Fibroblast of lung (primary cell): ENCODE measurements around the gene HMSD. TPM values are rescaled to one million over a fixed set of nuclear protein-coding genes. Genes with fewer than 3 reads are reported as not detected.

Experiments used
- DNase-seq, 2 donors: peaks; one replicate each; pipeline versions ENCODE4 v3.0.0 to v3.0.0-alpha.2; 2010; ENCODE audit warnings: low read depth in 2 of 2
- H2AFZ ChIP-seq: 2 replicates; pipeline ENCODE4 v1.5.1; 2012; ENCODE audit warnings: low read length, control low read depth, inconsistent platforms
- H3K27ac ChIP-seq: 2 replicates; pipeline ENCODE4 v1.5.1; 2011; ENCODE audit warnings: low read length, control low read depth; ENCODE audit not compliant: insufficient read depth
- H3K27me3 ChIP-seq: 2 replicates; pipeline ENCODE4 v1.5.1; 2011; ENCODE audit warnings: mild to moderate bottlenecking, low read length; ENCODE audit not compliant: control insufficient read depth, insufficient read depth
- H3K36me3 ChIP-seq: 2 replicates; pipeline ENCODE4 v1.5.1; 2011; ENCODE audit warnings: low read length; ENCODE audit not compliant: control insufficient read depth, insufficient read depth
- H3K4me1 ChIP-seq: 2 replicates; pipeline ENCODE4 v1.5.1; 2011; ENCODE audit warnings: low read length; ENCODE audit not compliant: control insufficient read depth, insufficient read depth; ENCODE audit errors: extremely low read depth
- H3K4me2 ChIP-seq: 2 replicates; pipeline ENCODE4 v1.5.1; 2011; ENCODE audit warnings: low read length, control low read depth; ENCODE audit not compliant: insufficient read depth; ENCODE audit errors: extremely low read depth
- H3K4me3 ChIP-seq, 4 experiments: fragments of 200-600 bp in 1 of 4; sonication (generic) in 1 of 4; replicated peaks in 1 of 4; 2 replicates each; pipeline ENCODE4 v1.5.1; 2011 to 2016; ENCODE audit warnings: low read length in 4 of 4, low read depth in 3 of 4, mild to moderate bottlenecking in 3 of 4, control low read depth in 2 of 4, inconsistent platforms in 1 of 4, mixed read lengths in 1 of 4; ENCODE audit not compliant: insufficient read depth in 1 of 4; ENCODE audit errors: control extremely low read depth in 1 of 4
- H3K79me2 ChIP-seq: 2 replicates; pipeline ENCODE4 v1.5.1; 2012; ENCODE audit warnings: mild to moderate bottlenecking, low read length, inconsistent platforms; ENCODE audit not compliant: control insufficient read depth, insufficient read depth
- H3K9ac ChIP-seq: 2 replicates; pipeline ENCODE4 v1.5.1; 2011; ENCODE audit warnings: mild to moderate bottlenecking, low read length, control low read depth; ENCODE audit not compliant: insufficient read depth
- H3K9me3 ChIP-seq: 2 replicates; pipeline ENCODE4 v1.5.1; 2012; ENCODE audit warnings: low read depth, low read length; ENCODE audit not compliant: control insufficient read depth, insufficient read depth
- H4K20me1 ChIP-seq: 2 replicates; pipeline ENCODE4 v1.5.1; 2011; ENCODE audit warnings: low read length; ENCODE audit not compliant: control insufficient read depth, insufficient read depth; ENCODE audit errors: extremely low read depth
- EZH2 ChIP-seq: IDR thresholded peaks from 2 replicates; pipeline ENCODE4 v1.5.1; 2012; ENCODE audit warnings: low read length, control low read depth, mild to moderate bottlenecking; ENCODE audit errors: missing control alignments
- polyA plus RNA-seq, 2 donors: library from polyadenylated mRNA; depleted of rRNA in 1 of 2; stranded (reverse) in 1 of 2; unstranded in 1 of 2; fragments of >200 nt; gene quantifications; 2 replicates each; pipeline ENCODE4 v1.2.1, GENCODE V29; 2011 to 2012; ENCODE audit warnings: missing spikeins in 1 of 2
- total RNA-seq: library from RNA; depleted of rRNA; stranded (reverse); fragments of >200 nt; gene quantifications from 2 replicates; pipeline ENCODE4 v1.2.1, GENCODE V29; 2014
- TF ChIP-seq, protein P1 (sequence below), 2 donors: IDR thresholded peaks in 1 of 2; conservative IDR thresholded peaks in 1 of 2; 1 replicate in 1 of 2; 2 replicates in 1 of 2; pipeline ENCODE4 v1.5.1; 2011 to 2012; ENCODE audit warnings: low read length in 2 of 2, control low read depth in 1 of 2, inconsistent platforms in 1 of 2, low read depth in 1 of 2, mild to moderate bottlenecking in 1 of 2

Gene HMSD
- total and polyA plus RNA-seq, 2 donors (not counting 1 experiment from before 2014, with no cell fraction given) = 0.83 to 4.3 TPM

- Histone ChIP-seq H3K4me2 (no peak overlapping the region), H3K4me3 (no peak overlapping the region), H3K9me3 (no peaks in the 10 kb centered on the region), H2AFZ (no peak overlapping the region), H3K9ac (no peak overlapping the region), H3K36me3 (peaks cover 5% of the 10 kb centered on the region), H3K27ac (no peak overlapping the region), H4K20me1 (no peaks in the 10 kb centered on the region), H3K4me1 (peaks cover 3% of the 10 kb centered on the region), H3K79me2 (peaks cover 6% of the 10 kb centered on the region), H3K27me3 (no peaks in the 10 kb centered on the region)
- no peak for TF ChIP-seq EZH2
- TF ChIP-seq, protein P1, sequence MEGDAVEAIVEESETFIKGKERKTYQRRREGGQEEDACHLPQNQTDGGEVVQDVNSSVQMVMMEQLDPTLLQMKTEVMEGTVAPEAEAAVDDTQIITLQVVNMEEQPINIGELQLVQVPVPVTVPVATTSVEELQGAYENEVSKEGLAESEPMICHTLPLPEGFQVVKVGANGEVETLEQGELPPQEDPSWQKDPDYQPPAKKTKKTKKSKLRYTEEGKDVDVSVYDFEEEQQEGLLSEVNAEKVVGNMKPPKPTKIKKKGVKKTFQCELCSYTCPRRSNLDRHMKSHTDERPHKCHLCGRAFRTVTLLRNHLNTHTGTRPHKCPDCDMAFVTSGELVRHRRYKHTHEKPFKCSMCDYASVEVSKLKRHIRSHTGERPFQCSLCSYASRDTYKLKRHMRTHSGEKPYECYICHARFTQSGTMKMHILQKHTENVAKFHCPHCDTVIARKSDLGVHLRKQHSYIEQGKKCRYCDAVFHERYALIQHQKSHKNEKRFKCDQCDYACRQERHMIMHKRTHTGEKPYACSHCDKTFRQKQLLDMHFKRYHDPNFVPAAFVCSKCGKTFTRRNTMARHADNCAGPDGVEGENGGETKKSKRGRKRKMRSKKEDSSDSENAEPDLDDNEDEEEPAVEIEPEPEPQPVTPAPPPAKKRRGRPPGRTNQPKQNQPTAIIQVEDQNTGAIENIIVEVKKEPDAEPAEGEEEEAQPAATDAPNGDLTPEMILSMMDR (conservative IDR thresholded peaks at IDR 0.05 in 1 of 2, IDR thresholded peaks at IDR 0.05 in 1 of 2; ENCODE audit: low read depth in 1 of 2, low read length in 2 of 2) = no peak
- no peak for DNase-seq
Measured at GRCh38 chr18:63980896-63981460, 31.9 kb downstream of the HMSD start.

DNA sequence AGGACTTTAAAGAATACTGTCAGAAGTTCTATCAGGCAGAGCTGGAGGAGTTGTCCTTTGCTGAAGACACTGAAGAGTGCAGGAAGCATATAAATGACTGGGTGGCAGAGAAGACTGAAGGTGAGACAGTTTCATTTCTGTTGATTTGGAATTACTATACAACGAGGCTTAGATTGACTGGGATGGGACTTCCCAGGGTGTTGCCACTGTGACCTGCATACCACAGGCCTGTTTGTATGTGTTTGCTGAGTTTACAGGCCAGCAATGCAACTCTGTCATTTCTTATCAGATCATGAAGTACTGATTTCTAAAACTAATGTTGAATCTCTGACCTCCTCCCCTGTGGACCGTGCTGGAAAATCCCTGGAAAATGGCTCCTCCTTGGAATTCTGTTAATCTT is 32.6 kb downstream of the HMSD start:
- no peak overlapping the region for H3K4me2 ChIP-seq
- H3K4me3 ChIP-seq = no peak overlapping the region
- H3K27ac ChIP-seq = no peak overlapping the region
- no peaks in the 10 kb centered on the region for H4K20me1 ChIP-seq
- peaks cover 8% of the 10 kb centered on the region for H3K36me3 ChIP-seq
- no peaks in the 10 kb centered on the region for H3K9me3 ChIP-seq
- no peak for DNase-seq
- no peaks in the 10 kb centered on the region for H3K27me3 ChIP-seq
- peaks cover 3% of the 10 kb centered on the region for H3K4me1 ChIP-seq
- H2AFZ ChIP-seq = no peak overlapping the region
- no peak overlapping the region for H3K9ac ChIP-seq
- peaks cover 6% of the 10 kb centered on the region for H3K79me2 ChIP-seq
- TF ChIP-seq, protein P1 (conservative IDR thresholded peaks at IDR 0.05 in 1 of 2, IDR thresholded peaks at IDR 0.05 in 1 of 2; ENCODE audit: low read depth in 1 of 2, low read length in 2 of 2) = no peak
- TF ChIP-seq EZH2 = no peak

GRCh38 chr18:63982361-63982760 is 33.3 kb downstream of the HMSD start:
- Histone ChIP-seq H3K4me1 (peaks cover 3% of the 10 kb centered on the region), H2AFZ (no peak overlapping the region), H3K79me2 (peaks cover 6% of the 10 kb centered on the region), H3K4me2 (no peak overlapping the region), H4K20me1 (no peaks in the 10 kb centered on the region), H3K9me3 (no peaks in the 10 kb centered on the region), H3K9ac (no peak overlapping the region), H3K27ac (no peak overlapping the region), H3K36me3 (peaks cover 11% of the 10 kb centered on the region), H3K27me3 (no peaks in the 10 kb centered on the region), H3K4me3 (no peak overlapping the region)
- TF ChIP-seq, protein P1 (conservative IDR thresholded peaks at IDR 0.05 in 1 of 2, IDR thresholded peaks at IDR 0.05 in 1 of 2; ENCODE audit: low read depth in 1 of 2, low read length in 2 of 2) = no peak
- no peak for DNase-seq
